Osteoblast (primary cell): ENCODE measurements around the gene C9orf152. TPM values are rescaled to one million over a fixed set of nuclear protein-coding genes. Genes with fewer than 3 reads are reported as not detected.

Experiments used
- DNase-seq: peaks from one replicate; pipeline ENCODE4 v3.0.0; 2011; ENCODE audit warnings: low spot score, mixed read lengths; ENCODE audit not compliant: insufficient read length; ENCODE audit errors: missing footprints
- H2AFZ ChIP-seq: 2 replicates; pipeline ENCODE4 v1.6.0; 2011; ENCODE audit warnings: mild to moderate bottlenecking, low read length
- H3K27ac ChIP-seq: 2 replicates; pipeline ENCODE4 v1.5.1; 2011; ENCODE audit warnings: mild to moderate bottlenecking, low read depth, low read length, moderate library complexity
- H3K27me3 ChIP-seq: 2 replicates; pipeline ENCODE4 v1.6.0; 2012; ENCODE audit warnings: mild to moderate bottlenecking, control low read depth, inconsistent platforms, low read length, moderate library complexity; ENCODE audit not compliant: insufficient read depth
- H3K36me3 ChIP-seq: 2 replicates; pipeline ENCODE4 v1.5.1; 2011; ENCODE audit warnings: mild to moderate bottlenecking, low read length, control low read depth, moderate library complexity; ENCODE audit not compliant: insufficient read depth
- H3K4me1 ChIP-seq: 2 replicates; pipeline ENCODE4 v1.5.1; 2011; ENCODE audit warnings: mild to moderate bottlenecking, low read length, control low read depth, moderate library complexity; ENCODE audit not compliant: insufficient read depth
- H3K4me2 ChIP-seq: 2 replicates; pipeline ENCODE4 v1.6.0; 2011; ENCODE audit warnings: mild to moderate bottlenecking, low read length; ENCODE audit not compliant: insufficient read depth
- H3K4me3 ChIP-seq: fragments of 200-600 bp; sonication (generic); 3 replicates; pipeline ENCODE4 v1.5.1; 2012; ENCODE audit warnings: mild to moderate bottlenecking, low read length, inconsistent platforms; ENCODE audit not compliant: insufficient read depth
- H3K79me2 ChIP-seq: 2 replicates; pipeline ENCODE4 v1.6.0; 2012; ENCODE audit warnings: mild to moderate bottlenecking, low read length, control low read depth, inconsistent platforms; ENCODE audit not compliant: insufficient read depth
- H3K9me3 ChIP-seq: 2 replicates; pipeline ENCODE4 v1.5.1; 2011; ENCODE audit warnings: low read depth, low read length, control low read depth
- H4K20me1 ChIP-seq: 2 replicates; pipeline ENCODE4 v1.6.0; 2012; ENCODE audit warnings: mild to moderate bottlenecking, low read length, control low read depth; ENCODE audit not compliant: insufficient read depth
- total RNA-seq: library from RNA; depleted of rRNA; stranded (reverse); fragments of >200 nt; gene quantifications from 2 replicates; pipeline ENCODE4 v1.2.3, GENCODE V29; 2012
- TF ChIP-seq, protein P1 (sequence below): IDR thresholded peaks from 2 replicates; pipeline ENCODE4 v1.5.1; 2011; ENCODE audit warnings: mild to moderate bottlenecking, low read depth, low read length, moderate library complexity; ENCODE audit errors: extremely low read depth

C9orf152 gene, protein sequence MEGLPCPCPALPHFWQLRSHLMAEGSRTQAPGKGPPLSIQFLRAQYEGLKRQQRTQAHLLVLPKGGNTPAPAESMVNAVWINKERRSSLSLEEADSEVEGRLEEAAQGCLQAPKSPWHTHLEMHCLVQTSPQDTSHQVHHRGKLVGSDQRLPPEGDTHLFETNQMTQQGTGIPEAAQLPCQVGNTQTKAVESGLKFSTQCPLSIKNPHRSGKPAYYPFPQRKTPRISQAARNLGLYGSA
- total RNA-seq, result not detected in 2 replicates

DNA sequence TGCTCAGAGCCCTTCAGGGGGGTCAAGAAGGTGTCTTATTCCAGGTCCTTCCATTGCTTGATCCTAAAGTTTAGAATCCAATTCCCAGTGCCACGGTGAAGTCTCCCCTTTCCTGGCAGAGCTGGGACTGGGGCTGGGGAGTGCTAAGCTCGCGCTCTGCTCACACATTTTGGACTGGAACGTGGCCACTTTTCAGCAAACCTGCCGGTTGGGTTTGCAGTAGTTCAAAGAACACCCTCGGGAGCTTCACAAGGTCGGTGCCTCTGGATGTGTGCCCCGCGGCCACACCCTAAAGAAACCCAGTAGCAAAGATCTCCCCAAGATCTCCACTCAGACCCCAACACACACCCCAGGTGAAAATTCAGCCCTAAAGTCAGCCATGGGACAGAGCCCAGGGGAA, at the start of gene C9orf152:
C9orf152 (minus strand) TSS at position 129 of the 400 bp plus-strand sequence. CDS start 580 bp downstream, outside the sequence.
- no peak within 1 kb of the TSS for H2AFZ ChIP-seq
- DNase-seq, result peak; percentile 35
- H3K4me3 ChIP-seq, result no peak within 1 kb of the TSS
- H3K4me1 ChIP-seq, result no peaks in the 10 kb centered on the region
- no peak within 1 kb of the TSS for H3K4me2 ChIP-seq
- H3K9me3 ChIP-seq, result no peaks in the 10 kb centered on the region
- no peaks in the 10 kb centered on the region for H4K20me1 ChIP-seq
- no peaks in the 10 kb centered on the region for H3K79me2 ChIP-seq
- no peaks in the 10 kb centered on the region for H3K36me3 ChIP-seq
- H3K27me3 ChIP-seq, result peaks cover 16% of the 10 kb centered on the region
- TF ChIP-seq, protein P1, sequence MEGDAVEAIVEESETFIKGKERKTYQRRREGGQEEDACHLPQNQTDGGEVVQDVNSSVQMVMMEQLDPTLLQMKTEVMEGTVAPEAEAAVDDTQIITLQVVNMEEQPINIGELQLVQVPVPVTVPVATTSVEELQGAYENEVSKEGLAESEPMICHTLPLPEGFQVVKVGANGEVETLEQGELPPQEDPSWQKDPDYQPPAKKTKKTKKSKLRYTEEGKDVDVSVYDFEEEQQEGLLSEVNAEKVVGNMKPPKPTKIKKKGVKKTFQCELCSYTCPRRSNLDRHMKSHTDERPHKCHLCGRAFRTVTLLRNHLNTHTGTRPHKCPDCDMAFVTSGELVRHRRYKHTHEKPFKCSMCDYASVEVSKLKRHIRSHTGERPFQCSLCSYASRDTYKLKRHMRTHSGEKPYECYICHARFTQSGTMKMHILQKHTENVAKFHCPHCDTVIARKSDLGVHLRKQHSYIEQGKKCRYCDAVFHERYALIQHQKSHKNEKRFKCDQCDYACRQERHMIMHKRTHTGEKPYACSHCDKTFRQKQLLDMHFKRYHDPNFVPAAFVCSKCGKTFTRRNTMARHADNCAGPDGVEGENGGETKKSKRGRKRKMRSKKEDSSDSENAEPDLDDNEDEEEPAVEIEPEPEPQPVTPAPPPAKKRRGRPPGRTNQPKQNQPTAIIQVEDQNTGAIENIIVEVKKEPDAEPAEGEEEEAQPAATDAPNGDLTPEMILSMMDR, result no peak
- no peak within 1 kb of the TSS for H3K27ac ChIP-seq

DNA sequence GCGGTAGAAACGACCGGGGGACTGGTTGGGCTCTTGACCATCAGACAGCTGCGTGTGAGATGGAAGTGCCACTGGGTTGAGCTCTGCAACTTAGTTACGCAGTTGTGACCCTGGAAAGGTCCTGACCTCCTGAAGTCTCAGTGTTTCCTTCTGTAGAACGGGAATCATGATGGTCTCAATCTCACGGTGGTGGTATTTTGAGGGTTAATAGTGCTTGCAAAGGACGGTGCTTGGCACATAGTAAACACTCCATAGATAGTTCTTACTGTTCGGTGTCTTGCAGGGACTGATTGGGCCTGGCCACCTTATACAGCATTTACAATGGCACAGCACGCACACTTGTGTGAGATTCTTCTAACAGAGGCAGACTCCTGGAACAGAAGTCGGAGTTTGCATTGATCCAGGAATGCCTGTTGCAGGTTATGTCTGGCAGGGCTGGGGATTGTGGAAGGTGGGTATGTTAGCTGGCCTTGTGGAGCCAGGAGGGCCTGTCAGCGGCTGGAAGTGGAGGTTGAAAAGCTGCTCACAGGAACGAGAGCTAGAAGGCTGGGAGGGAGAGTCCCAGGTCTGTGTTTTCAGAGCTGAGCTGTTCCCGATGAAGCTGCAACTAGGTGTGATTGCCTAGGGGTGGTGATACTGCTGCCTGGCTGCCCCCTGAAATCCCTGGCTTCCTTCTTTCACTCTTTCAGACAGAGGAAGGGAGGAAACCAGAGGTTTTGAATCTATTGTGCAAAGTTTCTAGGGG, 49.3 kb upstream of the C9orf152 start:
- H3K4me2 ChIP-seq, result peak overlapping the region; percentile 84
- H3K27ac ChIP-seq, result peak overlapping the region; percentile 89
- H3K36me3 ChIP-seq, result no peaks in the 10 kb centered on the region
- peaks cover 39% of the 10 kb centered on the region for H3K4me1 ChIP-seq
- H4K20me1 ChIP-seq, result peaks cover 29% of the 10 kb centered on the region
- no peaks in the 10 kb centered on the region for H3K27me3 ChIP-seq
- H3K9me3 ChIP-seq, result no peaks in the 10 kb centered on the region
- peak overlapping the region; percentile 90 for H3K4me3 ChIP-seq
- peaks cover 41% of the 10 kb centered on the region for H3K79me2 ChIP-seq
- H2AFZ ChIP-seq, result peak overlapping the region; percentile 64
- peak; percentile 64 for DNase-seq
- TF ChIP-seq, protein P1, result no peak

DNA sequence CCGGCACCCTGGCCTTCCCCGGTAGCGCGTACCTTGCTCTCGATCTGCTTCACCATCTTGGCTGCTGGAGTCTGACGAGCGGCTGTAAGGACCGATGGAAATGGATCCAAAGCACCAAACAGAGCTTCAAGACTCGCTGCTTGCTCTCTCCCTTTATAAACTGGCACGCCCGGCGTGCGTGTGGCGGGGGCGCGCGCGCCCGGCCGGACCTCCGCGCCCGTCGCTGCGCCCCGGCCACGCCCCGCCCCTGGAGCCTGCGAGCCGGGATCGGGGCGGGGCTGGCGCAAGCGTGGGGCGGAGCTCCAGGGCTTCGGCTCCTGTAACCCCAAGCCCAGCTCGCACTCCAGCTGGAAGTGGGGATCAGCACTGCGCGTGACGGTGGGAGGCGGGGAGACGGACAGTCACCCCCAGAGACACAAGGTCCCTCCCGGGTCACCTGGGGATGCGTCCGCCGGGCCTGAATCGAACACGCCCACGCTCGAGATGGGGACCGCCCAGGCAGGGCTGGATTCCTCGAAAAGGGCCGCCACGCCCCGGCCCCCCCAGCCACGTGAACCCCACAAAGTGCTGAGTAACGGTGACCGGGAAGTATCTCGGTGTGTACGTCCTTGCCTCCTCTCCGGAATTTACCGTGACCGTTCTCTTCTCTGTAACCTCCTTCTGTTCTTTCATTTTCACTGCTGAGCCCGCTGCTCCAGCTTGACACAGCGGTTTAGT, 48.6 kb upstream of the C9orf152 start, which contains the start of gene TXN:
TXN (minus strand) TSS at position 128 of the 717 bp plus-strand sequence; CDS start at position 56, 72 bp downstream.
- H3K27ac ChIP-seq, result peak within 1 kb of the TSS; percentile 89
- peak within 1 kb of the TSS; percentile 84 for H3K4me2 ChIP-seq
- TF ChIP-seq, protein P1, result no peak
- H3K79me2 ChIP-seq, result peaks cover 48% of the 10 kb centered on the region
- no peaks in the 10 kb centered on the region for H3K9me3 ChIP-seq
- H3K4me1 ChIP-seq, result peaks cover 39% of the 10 kb centered on the region
- H3K36me3 ChIP-seq, result no peaks in the 10 kb centered on the region
- H4K20me1 ChIP-seq, result peaks cover 33% of the 10 kb centered on the region
- peak within 1 kb of the TSS; percentile 90 for H3K4me3 ChIP-seq
- H3K27me3 ChIP-seq, result no peaks in the 10 kb centered on the region
- H2AFZ ChIP-seq, result peak within 1 kb of the TSS; percentile 72
- DNase-seq, result peak; percentile 96
